GM18502 (cell line): ENCODE results near the gene PAFAH1B1.
A peak's percentile ranks its signal among the peaks of the same experiment; 100 is the strongest.

ENCODE experiments used
- ATAC-seq: cut with Tn5 transposase; IDR thresholded peaks from one replicate; pipeline ENCODE4 v1.9.1; 2021; ENCODE audit warnings: mild to moderate bottlenecking; ENCODE audit not compliant: unreplicated experiment, poor library complexity

PAFAH1B1 gene

GRCh38 chr17:2700491-2701141, 107.2 kb downstream of the PAFAH1B1 start:
- ATAC-seq = no peak

GRCh38 chr17:2701161-2701995, 107.9 kb downstream of the PAFAH1B1 start:
- ATAC-seq = no peak

GRCh38 chr17:2701996-2702741, 108.7 kb downstream of the PAFAH1B1 start:
- no peak for ATAC-seq

DNA sequence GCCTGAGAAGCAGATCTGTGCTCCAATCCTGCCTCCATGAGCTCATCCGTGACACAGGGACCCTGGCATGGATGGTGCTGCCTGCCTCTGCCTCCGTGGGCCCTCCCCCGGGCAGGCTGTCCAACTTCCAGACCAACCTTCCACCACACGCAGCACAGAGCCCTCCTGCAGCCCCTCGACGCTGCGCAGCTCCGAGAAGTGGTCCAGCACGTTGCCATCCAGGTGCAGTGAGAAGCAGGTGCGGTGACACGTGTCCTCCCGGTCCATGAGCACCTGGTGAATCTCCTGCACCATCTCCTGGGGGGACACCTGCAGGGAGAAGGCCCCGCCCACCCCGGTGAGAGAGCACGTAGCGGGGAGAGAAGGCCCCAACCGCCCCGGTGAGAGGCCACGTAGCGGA, 109.7 kb downstream of the PAFAH1B1 start:
- ATAC-seq = no peak

- no peak for ATAC-seq
Observed at GRCh38 chr17:2703606-2704005, 110.2 kb downstream of the PAFAH1B1 start.

GRCh38 chr17:2704031-2704889, 110.8 kb downstream of the PAFAH1B1 start:
- ATAC-seq = no peak

- no peak for ATAC-seq
Observed at GRCh38 chr17:2704890-2705248, 111.4 kb downstream of the PAFAH1B1 start.

DNA sequence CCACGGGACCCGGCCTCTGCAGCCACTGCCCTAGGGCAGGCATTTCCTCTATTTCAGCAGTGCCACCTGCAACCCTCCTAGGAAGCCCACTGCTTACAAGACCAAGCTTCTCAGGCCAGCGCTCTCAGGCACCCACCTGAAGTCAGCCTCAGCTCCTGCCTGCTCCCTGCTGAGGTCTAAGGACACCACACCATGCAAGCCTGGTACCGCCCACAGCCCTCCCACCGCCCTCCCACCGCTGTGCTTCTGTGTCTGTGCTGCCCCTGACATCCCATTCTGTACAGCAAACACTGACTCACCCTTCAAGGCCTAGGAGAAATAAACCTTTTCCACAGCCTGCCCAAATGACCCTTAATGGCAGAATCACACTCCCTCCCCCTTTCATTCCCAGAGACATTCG, 111.8 kb downstream of the PAFAH1B1 start:
- no peak for ATAC-seq

DNA sequence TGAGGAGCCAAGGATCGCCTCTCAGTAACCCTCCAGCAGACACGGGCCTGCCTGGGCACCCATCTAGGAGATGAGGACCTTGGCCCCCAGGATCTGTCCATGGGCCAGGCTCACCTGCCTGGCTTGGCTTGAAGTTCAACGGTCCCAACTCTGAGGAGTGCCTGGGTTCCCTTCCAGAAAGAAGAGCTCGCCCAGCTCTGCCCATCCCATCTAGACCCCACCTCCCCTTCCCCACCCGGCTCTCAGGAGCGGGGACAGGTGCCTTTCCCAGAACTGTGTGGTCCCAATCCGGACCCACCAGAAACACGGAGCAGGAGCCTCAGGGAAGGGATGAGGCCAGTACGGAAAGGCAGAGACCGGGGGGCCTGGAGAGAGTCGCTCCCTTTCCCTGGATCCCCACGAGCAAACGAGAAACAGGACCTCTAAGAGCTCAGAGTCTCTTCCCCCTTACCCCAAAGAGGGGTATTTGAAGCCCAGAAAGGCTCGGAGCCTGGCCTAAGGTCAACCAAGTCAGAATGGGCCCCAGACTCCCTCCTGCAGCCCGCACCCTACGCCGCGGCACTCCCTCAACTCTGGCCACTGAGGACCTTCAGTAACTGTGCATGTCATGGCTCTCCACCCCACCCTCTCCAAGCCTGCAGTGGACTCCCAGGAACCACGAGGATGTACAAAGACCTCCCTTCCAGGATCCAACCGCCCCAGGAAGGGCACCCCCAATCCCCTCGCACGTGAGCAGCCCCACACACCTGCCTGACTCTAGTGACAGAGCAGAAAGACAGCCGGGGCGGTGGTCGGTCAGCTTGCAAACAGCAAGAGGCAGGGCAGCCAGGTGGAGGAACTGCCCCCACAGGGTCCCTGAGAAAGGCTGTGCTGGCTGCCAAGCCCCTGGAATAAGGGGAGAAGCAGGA, 112.7 kb downstream of the PAFAH1B1 start:
- no peak for ATAC-seq

DNA sequence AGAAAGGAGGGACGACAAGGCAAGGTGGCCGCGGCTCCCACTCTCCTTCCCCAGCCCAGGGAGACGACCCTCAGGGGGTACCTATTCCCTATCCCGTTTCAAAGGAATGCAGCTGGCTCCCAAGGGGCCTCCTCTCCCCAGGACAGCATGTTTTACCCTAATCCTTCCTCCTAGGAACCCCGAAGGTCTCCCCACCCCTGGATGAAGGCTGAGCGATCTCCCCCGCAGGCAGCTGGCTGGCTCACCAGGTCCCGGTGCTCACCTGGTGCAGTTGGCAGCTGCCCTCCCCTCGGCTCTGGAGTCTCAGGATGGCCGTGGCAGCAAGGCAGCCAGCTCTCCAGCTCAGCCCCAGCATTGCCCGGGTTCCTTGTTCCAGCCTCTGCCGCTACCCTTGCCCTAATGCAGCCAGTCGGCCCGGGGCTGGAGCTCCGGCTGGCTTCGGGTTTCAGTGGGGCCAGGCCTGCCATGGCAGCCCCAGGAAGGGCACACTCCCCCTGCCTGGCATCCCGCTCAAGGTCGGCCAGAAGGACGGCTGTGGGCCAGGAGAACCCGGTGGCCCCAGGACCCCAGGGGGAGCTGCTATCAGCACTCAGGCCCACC, 113.6 kb downstream of the PAFAH1B1 start:
- no peak for ATAC-seq

GRCh38 chr17:2707721-2708584, 114.5 kb downstream of the PAFAH1B1 start:
- no peak for ATAC-seq

DNA sequence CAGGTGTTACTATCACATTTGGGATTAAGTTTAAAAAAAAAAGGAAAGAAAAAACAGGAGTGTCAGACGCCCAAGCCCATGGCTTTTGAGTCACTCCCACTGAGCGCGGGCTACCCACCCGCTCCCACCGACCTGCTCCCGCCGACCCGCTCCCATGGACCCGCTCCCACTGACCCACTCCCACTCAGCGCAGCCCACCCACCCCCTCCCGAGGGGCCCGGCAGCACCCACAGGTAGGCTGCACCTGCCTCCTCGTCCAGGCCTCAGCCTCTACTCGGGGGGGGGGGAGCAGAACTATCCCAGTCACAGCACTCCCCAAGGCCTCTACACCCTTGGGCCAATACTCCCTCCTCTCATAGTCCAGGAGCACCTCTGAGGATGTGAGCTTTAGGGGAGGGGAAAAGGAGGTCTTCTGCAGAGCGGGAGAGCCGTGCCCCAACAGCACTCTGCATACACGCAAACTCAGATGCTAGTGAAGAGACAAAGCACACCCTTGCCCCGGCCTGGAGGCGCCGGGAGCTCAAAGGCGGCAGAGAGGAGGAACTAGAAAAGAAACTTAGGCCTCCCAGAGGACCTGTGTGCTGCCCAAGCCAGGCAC, 115.2 kb downstream of the PAFAH1B1 start:
- no peak for ATAC-seq

DNA sequence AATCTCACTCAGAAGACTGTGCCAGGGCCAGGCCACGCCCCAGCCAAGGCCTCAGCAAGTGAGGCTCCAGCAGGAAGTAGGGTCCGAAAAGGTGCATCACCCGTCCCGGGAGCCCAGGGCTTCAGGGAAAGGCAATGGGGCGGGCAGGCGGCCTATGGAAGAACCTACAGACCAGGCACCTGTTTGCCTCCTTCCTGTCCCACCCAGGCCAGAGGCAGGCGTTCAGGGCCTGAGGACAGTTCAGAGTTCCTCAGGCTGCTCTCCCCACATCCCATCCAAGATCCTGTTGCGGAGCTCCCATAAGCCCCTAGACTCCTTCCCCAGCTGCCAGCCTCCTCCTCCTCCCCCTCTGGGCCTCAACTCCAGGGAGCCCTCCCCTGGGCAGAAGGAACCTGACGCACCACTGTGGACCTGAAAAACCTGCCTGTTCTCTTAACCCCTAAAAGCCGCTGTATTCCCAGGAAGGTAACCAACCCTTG, 115.8 kb downstream of the PAFAH1B1 start:
- no peak for ATAC-seq

DNA sequence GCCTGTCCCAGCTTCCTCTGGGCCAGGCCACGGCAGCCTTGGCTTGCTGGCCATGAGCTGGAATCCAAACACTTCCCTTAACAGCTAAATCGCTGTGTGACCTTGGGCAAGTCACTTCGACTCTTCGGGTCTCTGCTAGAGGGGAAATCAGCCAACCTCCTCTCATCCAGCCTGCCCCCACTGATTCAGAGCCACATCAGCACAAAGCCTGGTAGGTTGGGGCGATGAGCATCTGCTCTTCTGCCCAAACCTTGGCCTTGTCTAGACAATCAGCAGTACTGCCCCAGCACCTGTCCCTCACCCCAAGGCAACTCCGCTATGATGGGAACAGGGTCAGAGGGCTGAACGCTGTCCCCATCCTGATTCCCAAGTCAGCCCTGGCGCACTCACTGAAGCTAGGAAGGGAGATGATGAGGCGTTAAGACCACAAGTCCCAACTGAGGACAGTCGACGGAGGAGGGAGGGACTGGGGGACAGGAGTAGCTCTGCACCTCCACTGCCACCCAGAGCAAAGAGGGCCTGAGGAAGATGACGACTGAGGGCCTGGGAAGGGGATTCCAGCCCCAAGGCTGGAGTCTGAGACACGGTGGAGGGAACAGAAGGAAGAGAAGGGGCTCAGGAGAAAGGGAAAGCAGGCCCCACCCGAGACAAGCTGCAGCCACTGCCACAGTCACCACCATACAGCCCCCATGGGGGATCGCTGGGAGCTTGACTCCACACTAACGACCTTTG, 116.8 kb downstream of the PAFAH1B1 start:
- ATAC-seq = no peak

DNA sequence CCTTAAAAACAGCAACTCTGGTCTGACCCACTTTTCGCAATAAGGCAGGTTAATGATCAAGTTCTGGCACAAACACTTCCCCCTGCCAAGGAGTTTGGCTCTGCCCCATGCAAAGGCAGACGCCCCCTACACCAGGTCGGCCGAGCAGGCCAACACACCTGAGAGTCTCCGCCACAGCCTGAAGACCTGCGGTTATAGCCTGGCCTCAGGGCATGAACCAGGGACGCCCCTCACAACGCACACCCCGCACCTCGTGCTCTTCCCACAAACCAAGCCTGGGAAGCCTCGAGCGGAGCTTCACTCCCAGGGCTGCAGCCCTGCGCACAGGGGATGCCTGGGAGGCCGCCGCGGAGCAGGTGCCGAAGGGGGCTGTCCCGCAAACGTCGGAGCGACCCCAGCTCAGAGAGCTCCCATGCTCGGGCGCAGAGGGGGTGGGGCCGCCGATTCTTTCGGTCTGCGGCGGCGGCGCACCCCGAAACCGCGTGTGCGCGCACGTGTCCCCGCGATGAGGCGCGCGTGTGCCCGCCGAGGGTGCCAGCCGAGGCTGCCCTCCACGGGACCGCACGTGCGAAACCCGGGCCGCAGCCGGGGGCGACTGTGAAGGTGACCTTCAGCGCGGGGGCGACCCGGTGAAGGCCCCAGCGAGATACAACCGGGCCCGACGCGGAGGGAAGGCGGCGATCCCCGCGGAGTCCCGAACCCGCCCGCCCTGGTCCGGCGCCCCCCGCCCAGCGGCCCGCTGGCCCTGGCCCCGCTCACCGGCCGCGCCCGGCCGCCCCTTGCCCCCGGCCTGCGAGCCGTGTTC, 117.6 kb downstream of the PAFAH1B1 start:
- ATAC-seq = peak; percentile 37
